ENCODE results near the gene ADA. TPM values are rescaled to one million over a fixed set of nuclear protein-coding genes. Genes with fewer than 3 reads are reported as not detected.

Gene ADA
- polyA plus RNA-seq, 1 donor from 2014 or later: 0.56 TPM

GRCh38 chr20:44583157-44583556, 68.3 kb downstream of the ADA start:
- Histone ChIP-seq H3K36me3 (ENCODE audit: insufficient read depth, low read length) (no peaks in the 10 kb centered on the region), H3K27me3 (ENCODE audit: insufficient read depth, low read depth, low read length) (no peaks in the 10 kb centered on the region), H3K9ac (ENCODE audit: low read length) (no peak overlapping the region), H3K27ac (ENCODE audit: low read length) (no peak overlapping the region), H3K9me3 (ENCODE audit: low read length) (no peaks in the 10 kb centered on the region), H3K4me2 (ENCODE audit: low read length) (no peak overlapping the region), H2AFZ (ENCODE audit: low read depth, low read length) (no peak overlapping the region), H3K9me2 (ENCODE audit: insufficient read depth, low read length) (no peaks in the 10 kb centered on the region), H3K79me2 (replicated peaks; ENCODE audit: insufficient read depth, low read length) (no peaks in the 10 kb centered on the region), H3F3A (ENCODE audit: insufficient read depth, low read length, poor library complexity, severe bottlenecking) (no peaks in the 10 kb centered on the region), H3K4me3 (ENCODE audit: low read length) (no peak overlapping the region), H4K20me1 (ENCODE audit: insufficient read depth) (no peaks in the 10 kb centered on the region)
- TF ChIP-seq SMC3 (conservative IDR thresholded peaks at IDR 0.05; ENCODE audit: poor library complexity) (no peak), MXI1 (conservative IDR thresholded peaks at IDR 0.05; ENCODE audit: poor library complexity, severe bottlenecking) (no peak), RAD21 (conservative IDR thresholded peaks at IDR 0.05) (no peak), REST (IDR thresholded peaks at IDR 0.05; ENCODE audit: borderline replicate concordance) (no peak), CTCF (IDR thresholded peaks at IDR 0.05; ENCODE audit: poor library complexity, severe bottlenecking) (no peak), POLR2AphosphoS5 (IDR thresholded peaks at IDR 0.05) (no peak), EP300 (conservative IDR thresholded peaks at IDR 0.05; ENCODE audit: poor library complexity, severe bottlenecking) (no peak), EZH2 (IDR thresholded peaks at IDR 0.05; ENCODE audit: borderline replicate concordance, insufficient read depth, low read length, poor library complexity, severe bottlenecking) (no peak), TAF1 (IDR thresholded peaks at IDR 0.05; ENCODE audit: low read depth) (no peak)

- no peaks in the 10 kb centered on the region for H4K20me1 ChIP-seq (ENCODE audit: insufficient read depth)
- no peak within 1 kb of the TSS for H3K27ac ChIP-seq (ENCODE audit: low read length)
Measured at GRCh38 chr20:44582311-44583025, 69.0 kb downstream of the ADA start, which contains the start of gene PKIG. PKIG (plus strand) TSS chr20:44582579; CDS start chr20:44614557, 31,978 bp downstream.

More at GRCh38 chr20:44582311-44583025, 69.0 kb downstream of the ADA start, which contains the start of gene PKIG:
- no peaks in the 10 kb centered on the region for H3K36me3 ChIP-seq (ENCODE audit: insufficient read depth, low read length)
- no peak within 1 kb of the TSS for H3K4me3 ChIP-seq (ENCODE audit: low read length)
- H3K9ac ChIP-seq (ENCODE audit: low read length): no peak within 1 kb of the TSS
- no peak within 1 kb of the TSS for H2AFZ ChIP-seq (ENCODE audit: low read depth, low read length)
- no peaks in the 10 kb centered on the region for H3K27me3 ChIP-seq (ENCODE audit: insufficient read depth, low read depth, low read length)
- no peaks in the 10 kb centered on the region for H3K79me2 ChIP-seq (replicated peaks; ENCODE audit: insufficient read depth, low read length)
- no peak within 1 kb of the TSS for H3K4me2 ChIP-seq (ENCODE audit: low read length)
- H3K9me2 ChIP-seq (ENCODE audit: insufficient read depth, low read length): no peaks in the 10 kb centered on the region
- H3F3A ChIP-seq (ENCODE audit: insufficient read depth, low read length, poor library complexity, severe bottlenecking): no peaks in the 10 kb centered on the region
- H3K9me3 ChIP-seq (ENCODE audit: low read length): no peaks in the 10 kb centered on the region
- no peak for TF ChIP-seq POLR2AphosphoS5 (IDR thresholded peaks at IDR 0.05)
- TF ChIP-seq TAF1 (IDR thresholded peaks at IDR 0.05; ENCODE audit: low read depth): no peak
- TF ChIP-seq RAD21 (conservative IDR thresholded peaks at IDR 0.05): no peak
- no peak for TF ChIP-seq SMC3 (conservative IDR thresholded peaks at IDR 0.05; ENCODE audit: poor library complexity)
- TF ChIP-seq EP300 (conservative IDR thresholded peaks at IDR 0.05; ENCODE audit: poor library complexity, severe bottlenecking): no peak
- no peak for TF ChIP-seq CTCF (IDR thresholded peaks at IDR 0.05; ENCODE audit: poor library complexity, severe bottlenecking)
- no peak for TF ChIP-seq MXI1 (conservative IDR thresholded peaks at IDR 0.05; ENCODE audit: poor library complexity, severe bottlenecking)
- no peak for TF ChIP-seq EZH2 (IDR thresholded peaks at IDR 0.05; ENCODE audit: borderline replicate concordance, insufficient read depth, low read length, poor library complexity, severe bottlenecking)
- no peak for TF ChIP-seq REST (IDR thresholded peaks at IDR 0.05; ENCODE audit: borderline replicate concordance)

Measured in neural cell (in vitro differentiated cells).